Stomach (tissue), 9 donors: ENCODE data around the gene CCDC80. TPM values are rescaled to one million over a fixed set of nuclear protein-coding genes. Genes with fewer than 3 reads are reported as not detected.

Experiments
- DNase-seq, 2 donors: peaks; one replicate each; pipeline versions ENCODE4 v3.0.0 to v3.0.0-alpha.2; 2013 to 2019
- H3K27ac ChIP-seq, 5 donors: fragments of 200-600 bp in 4 of 5; sonication (generic) in 4 of 5; one replicate each; pipeline ENCODE4 v1.5.1; 2013 to 2019; ENCODE audit warnings: mild to moderate bottlenecking in 1 of 5, moderate library complexity in 1 of 5
- H3K27me3 ChIP-seq, 3 donors: fragments of 200-600 bp; sonication (generic); one replicate each; pipeline ENCODE4 v1.5.1; 2017 to 2019; ENCODE audit warnings: mixed run types in 1 of 3
- H3K36me3 ChIP-seq, 4 donors: fragments of 200-600 bp; sonication (generic); 1 replicate in 3 of 4; 2 replicates in 1 of 4; pipeline ENCODE4 v1.5.1; 2016 to 2019
- H3K4me1 ChIP-seq, 4 donors: fragments of 200-600 bp; sonication (generic); one replicate each; pipeline ENCODE4 v1.5.1; 2016 to 2019
- H3K4me3 ChIP-seq, 4 donors: fragments of 200-600 bp; sonication (generic) in 3 of 4; one replicate each; pipeline ENCODE4 v1.5.1; 2016 to 2019; ENCODE audit warnings: mild to moderate bottlenecking in 1 of 4
- H3K9me3 ChIP-seq, 4 donors: fragments of 200-600 bp; sonication (generic); one replicate each; pipeline ENCODE4 v1.5.1; 2016 to 2019
- EP300 ChIP-seq: sonication (generic); formaldehyde crosslinking; IDR thresholded peaks from one replicate; pipeline ENCODE4 v1.6.1; 2017; ENCODE audit warnings: antibody characterized with exemption
- POLR2A ChIP-seq, 4 donors: fragments of 450-650 bp; IDR thresholded peaks; one replicate each; pipeline ENCODE4 v1.6.1; 2016; ENCODE audit warnings: antibody characterized with exemption in 4 of 4, control low read depth in 2 of 4, mild to moderate bottlenecking in 1 of 4, moderate library complexity in 1 of 4
- POLR2AphosphoS5 ChIP-seq, 3 donors: sonication (generic); formaldehyde crosslinking; IDR thresholded peaks; one replicate each; pipeline ENCODE4 v1.6.1; 2016; ENCODE audit warnings: antibody characterized with exemption in 3 of 3
- WGBS, 5 donors: extraction: QIAGEN DNeasy Blood & Tissue Kit in 3 of 5; methylation state at CpG; one replicate each; pipeline versions ENCODE4 v1.1.5 to v1.1.7; 2013 to 2018; 5-methylcytosine and 5-hydroxymethylcytosine counted together
- intact Hi-C: fragments of 100-400 bp; cut with DNase I; formaldehyde crosslinking; loops from one replicate; pipeline ENCODE4 v1.15.1; 2023; ENCODE audit warnings: low total_unique reads
- polyA plus RNA-seq, 3 donors: library from polyadenylated mRNA; stranded (reverse); fragments of 200-250 nt; gene quantifications; one replicate each; pipeline ENCODE4 v1.2.3, GENCODE V29; 2013
- total RNA-seq, 5 donors: library from RNA; depleted of rRNA; stranded (reverse); fragments of >200 nt; gene quantifications; one replicate each; pipeline versions ENCODE4 v1.1.0 to v1.2.3, GENCODE V29; 2014 to 2016
- TF ChIP-seq, protein P1 (sequence below), 7 experiments: fragments of 450-650 bp in 4 of 7; fragments of 200-600 bp in 3 of 7; sonication (generic) in 3 of 7; IDR thresholded peaks; one replicate each; pipeline ENCODE4 v1.5.1; 2016 to 2019; ENCODE audit warnings: antibody characterized with exemption in 7 of 7, control low read depth in 2 of 7, mild to moderate bottlenecking in 1 of 7
- donor health status: healthy with polysubstance abuse.
- donor health status: Bipolar disorder and iron deficiency.
- donor health status: healthy.

Gene CCDC80
- total and polyA plus RNA-seq, 8 donors: 2.3 to 158 (median 11.5) TPM

GRCh38 chr3:112685420-112685819 lies 44.5 kb upstream of the CCDC80 start:
- Histone ChIP-seq H3K9me3 (no peaks in the 10 kb centered on the region), H3K4me3 (no peak overlapping the region), H3K36me3 (no peaks in the 10 kb centered on the region), H3K4me1 (peaks cover 0 to 6% (median 0%) of the 10 kb centered on the region in 4 donors), H3K27ac (no peak overlapping the region), H3K27me3 (no peaks in the 10 kb centered on the region)
- DNase-seq: peak in 1 of 2 donors; percentile 19
- WGBS, 5 donors: 75 to 84% (median 76%) methylated on average over 7 of the region's 7 CpGs
- intact Hi-C loops: no loop called here
- TF ChIP-seq, protein P1, sequence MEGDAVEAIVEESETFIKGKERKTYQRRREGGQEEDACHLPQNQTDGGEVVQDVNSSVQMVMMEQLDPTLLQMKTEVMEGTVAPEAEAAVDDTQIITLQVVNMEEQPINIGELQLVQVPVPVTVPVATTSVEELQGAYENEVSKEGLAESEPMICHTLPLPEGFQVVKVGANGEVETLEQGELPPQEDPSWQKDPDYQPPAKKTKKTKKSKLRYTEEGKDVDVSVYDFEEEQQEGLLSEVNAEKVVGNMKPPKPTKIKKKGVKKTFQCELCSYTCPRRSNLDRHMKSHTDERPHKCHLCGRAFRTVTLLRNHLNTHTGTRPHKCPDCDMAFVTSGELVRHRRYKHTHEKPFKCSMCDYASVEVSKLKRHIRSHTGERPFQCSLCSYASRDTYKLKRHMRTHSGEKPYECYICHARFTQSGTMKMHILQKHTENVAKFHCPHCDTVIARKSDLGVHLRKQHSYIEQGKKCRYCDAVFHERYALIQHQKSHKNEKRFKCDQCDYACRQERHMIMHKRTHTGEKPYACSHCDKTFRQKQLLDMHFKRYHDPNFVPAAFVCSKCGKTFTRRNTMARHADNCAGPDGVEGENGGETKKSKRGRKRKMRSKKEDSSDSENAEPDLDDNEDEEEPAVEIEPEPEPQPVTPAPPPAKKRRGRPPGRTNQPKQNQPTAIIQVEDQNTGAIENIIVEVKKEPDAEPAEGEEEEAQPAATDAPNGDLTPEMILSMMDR (IDR thresholded peaks at IDR 0.05): no peak
- TF ChIP-seq POLR2AphosphoS5 (IDR thresholded peaks at IDR 0.05) (no peak), EP300 (no peak), POLR2A (IDR thresholded peaks at IDR 0.05) (no peak)

DNA sequence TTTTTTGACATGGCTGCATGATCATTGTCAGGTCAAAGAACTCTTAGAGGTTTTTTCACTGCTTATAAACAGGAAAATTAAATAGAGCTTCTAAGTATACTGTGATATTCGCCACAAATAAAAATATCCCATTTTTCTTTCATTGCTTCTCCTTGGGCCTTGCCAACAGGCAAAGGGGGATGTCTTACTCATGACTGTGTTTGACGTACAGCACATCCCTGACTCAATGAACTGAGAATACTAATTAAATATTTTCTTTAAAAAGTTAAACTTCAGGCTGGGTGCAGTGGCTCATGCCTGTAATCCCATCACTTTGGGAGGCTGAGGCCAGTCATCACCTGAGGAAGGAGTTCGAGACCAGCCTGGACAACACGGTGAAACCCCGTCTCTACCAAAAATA lies 41.4 kb upstream of the CCDC80 start:
- TF ChIP-seq POLR2A (IDR thresholded peaks at IDR 0.05) (no peak), POLR2AphosphoS5 (IDR thresholded peaks at IDR 0.05) (no peak), EP300 (no peak)
- TF ChIP-seq, protein P1 (IDR thresholded peaks at IDR 0.05): no peak
- DNase-seq: no peak
- intact Hi-C loops: no loop called here
- H3K9me3 ChIP-seq: no peaks in the 10 kb centered on the region
- H3K36me3 ChIP-seq: no peaks in the 10 kb centered on the region
- peaks cover 0 to 1% (median 0%) of the 10 kb centered on the region in 4 donors for H3K4me1 ChIP-seq
- H3K27ac ChIP-seq: no peak overlapping the region
- no peak overlapping the region for H3K4me3 ChIP-seq
- WGBS, 5 donors: 87 to 93% (median 89%) methylated on average over 5 of the region's 5 CpGs
- no peaks in the 10 kb centered on the region for H3K27me3 ChIP-seq

DNA sequence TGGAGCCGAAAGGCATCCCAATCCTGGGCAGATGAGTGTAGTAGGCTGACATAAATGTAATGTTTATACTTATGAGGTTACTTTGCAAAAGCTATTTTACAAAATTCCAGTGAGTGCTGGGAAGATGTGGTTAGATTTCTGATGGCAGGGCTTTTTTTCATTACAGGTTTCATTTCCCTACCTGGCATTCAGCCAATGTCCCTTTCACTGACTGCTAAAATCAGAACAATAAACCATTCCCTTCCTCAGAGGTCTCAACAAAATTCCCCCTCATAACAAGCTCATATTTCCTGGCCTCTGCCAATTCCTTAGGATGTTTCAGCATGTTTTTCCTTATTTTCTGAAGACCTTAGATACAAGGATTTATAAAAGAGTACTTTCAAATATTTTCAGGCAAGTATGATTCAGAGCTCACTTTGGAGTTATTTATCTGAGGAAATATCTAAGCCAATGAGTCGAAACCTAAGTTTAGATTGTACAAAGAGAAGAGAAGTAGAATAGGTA lies 40.9 kb upstream of the CCDC80 start:
- WGBS, 5 donors: 61 to 71% (median 64%) methylated on average over 2 of the region's 2 CpGs
- H3K9me3 ChIP-seq: no peaks in the 10 kb centered on the region
- intact Hi-C loops: no loop called here
- no peak for TF ChIP-seq POLR2AphosphoS5 (IDR thresholded peaks at IDR 0.05)
- TF ChIP-seq, protein P1 (IDR thresholded peaks at IDR 0.05): no peak
- TF ChIP-seq POLR2A (IDR thresholded peaks at IDR 0.05): no peak
- TF ChIP-seq EP300: no peak
- peaks cover 0 to 6% (median 2%) of the 10 kb centered on the region in 4 donors for H3K4me1 ChIP-seq
- no peak overlapping the region for H3K27ac ChIP-seq
- H3K4me3 ChIP-seq: no peak overlapping the region
- no peaks in the 10 kb centered on the region for H3K36me3 ChIP-seq
- DNase-seq: peak in 1 of 2 donors; percentile 30
- no peaks in the 10 kb centered on the region for H3K27me3 ChIP-seq

DNA sequence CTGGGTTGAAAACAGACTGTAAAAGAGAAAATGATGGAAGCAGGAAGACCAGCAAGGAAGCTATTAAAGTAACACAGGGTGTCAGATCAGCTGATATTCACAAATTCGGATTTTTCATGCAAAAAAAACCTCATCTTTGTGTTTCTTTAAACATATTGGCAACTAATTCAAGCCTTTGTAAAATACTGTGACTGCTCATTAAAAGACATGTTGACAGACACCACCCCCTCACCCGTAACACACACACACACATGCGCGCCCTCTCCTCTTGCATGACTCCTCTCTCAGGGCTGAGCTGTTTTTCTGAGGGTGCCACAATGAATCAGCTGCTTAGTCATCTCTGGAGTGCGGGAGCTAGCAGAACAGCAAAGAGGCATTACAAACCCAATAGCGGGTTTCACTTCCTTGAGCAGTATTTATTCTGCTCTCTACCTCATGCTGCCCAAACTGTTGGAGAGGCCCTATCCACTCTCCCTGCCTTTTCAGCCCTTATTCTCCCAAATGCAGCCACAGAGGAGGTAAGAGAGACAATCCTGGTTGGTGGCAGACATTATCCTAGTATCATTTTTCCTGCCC lies 35.8 kb upstream of the CCDC80 start:
- no peaks in the 10 kb centered on the region for H3K9me3 ChIP-seq
- no peaks in the 10 kb centered on the region for H3K36me3 ChIP-seq
- peak; percentile 50 to 74 for DNase-seq
- H3K27me3 ChIP-seq: no peaks in the 10 kb centered on the region
- 11 to 29% (median 18%) methylated on average over 6 of the region's 6 CpGs for WGBS, 5 donors
- intact Hi-C loops: no loop called here
- no peak overlapping the region for H3K4me3 ChIP-seq
- peak overlapping the region in 2 of 5 donors; percentile 12 to 42 for H3K27ac ChIP-seq
- TF ChIP-seq POLR2A (IDR thresholded peaks at IDR 0.05) (no peak), POLR2AphosphoS5 (IDR thresholded peaks at IDR 0.05) (peak in 1 of 3 donors; percentile 63)
- peaks cover 0 to 19% (median 5%) of the 10 kb centered on the region in 4 donors for H3K4me1 ChIP-seq

GRCh38 chr3:112675943-112676535 lies 35.1 kb upstream of the CCDC80 start:
- TF ChIP-seq, protein P1 (IDR thresholded peaks at IDR 0.05): no peak
- TF ChIP-seq EP300 (no peak), POLR2A (IDR thresholded peaks at IDR 0.05) (no peak), POLR2AphosphoS5 (IDR thresholded peaks at IDR 0.05) (no peak)
- H3K27ac ChIP-seq: peak overlapping the region in 1 of 5 donors; percentile 42
- H3K27me3 ChIP-seq: no peaks in the 10 kb centered on the region
- no peaks in the 10 kb centered on the region for H3K36me3 ChIP-seq
- DNase-seq: no peak
- 73 to 89% (median 83%) methylated on average over 4 of the region's 4 CpGs for WGBS, 5 donors
- no peaks in the 10 kb centered on the region for H3K9me3 ChIP-seq
- H3K4me1 ChIP-seq: peaks cover 0 to 21% (median 8%) of the 10 kb centered on the region in 4 donors
- intact Hi-C loops: no loop called here
- H3K4me3 ChIP-seq: no peak overlapping the region
